Limb (tissue), 2 donors: Measurements from ENCODE around the gene PDE11A.
A peak's percentile ranks its signal among the peaks of the same experiment; 100 is the strongest.

Source experiments
- DNase-seq, 2 donors: peaks; one replicate each; pipeline ENCODE4 v3.0.0-alpha.2; 2016; ENCODE audit errors: extremely low spot score in 2 of 2

The PDE11A gene

DNA sequence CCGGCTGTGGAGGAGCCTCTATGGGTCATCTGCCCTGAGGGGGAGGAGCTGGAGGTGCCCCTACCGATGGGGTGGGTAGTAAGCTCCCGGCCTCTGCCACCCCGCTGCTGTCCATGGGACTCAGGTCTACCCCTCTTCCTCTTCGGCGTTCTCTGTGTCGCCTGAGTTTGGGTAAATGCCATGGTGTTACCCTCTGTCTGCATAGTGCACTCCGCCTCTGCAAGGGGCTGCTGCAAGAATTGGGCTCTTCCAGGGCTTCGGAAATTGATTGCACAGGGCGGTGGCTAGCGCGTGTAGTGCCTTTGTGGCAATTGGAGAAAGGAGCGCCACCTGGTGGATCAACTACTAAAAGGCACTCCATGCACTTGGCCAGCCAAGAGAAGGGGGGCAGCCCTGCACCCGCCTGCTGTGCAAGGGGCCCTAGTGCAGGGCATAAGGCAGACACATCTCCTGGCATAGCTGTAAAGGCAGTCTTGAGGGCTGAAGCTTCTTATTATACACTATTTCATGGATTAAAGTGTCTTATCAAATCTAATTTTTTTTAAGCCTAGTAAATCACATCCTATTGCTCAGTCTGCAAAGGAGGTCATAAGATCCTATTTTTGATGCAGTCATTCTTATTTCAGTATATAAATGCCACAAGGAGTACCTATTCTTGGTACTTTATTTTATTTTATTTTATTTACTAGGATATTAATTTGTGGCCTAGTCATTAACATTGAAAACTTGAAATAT lies 308.9 kb downstream of the PDE11A start:
- DNase-seq: peak; percentile 81 to 89

DNA sequence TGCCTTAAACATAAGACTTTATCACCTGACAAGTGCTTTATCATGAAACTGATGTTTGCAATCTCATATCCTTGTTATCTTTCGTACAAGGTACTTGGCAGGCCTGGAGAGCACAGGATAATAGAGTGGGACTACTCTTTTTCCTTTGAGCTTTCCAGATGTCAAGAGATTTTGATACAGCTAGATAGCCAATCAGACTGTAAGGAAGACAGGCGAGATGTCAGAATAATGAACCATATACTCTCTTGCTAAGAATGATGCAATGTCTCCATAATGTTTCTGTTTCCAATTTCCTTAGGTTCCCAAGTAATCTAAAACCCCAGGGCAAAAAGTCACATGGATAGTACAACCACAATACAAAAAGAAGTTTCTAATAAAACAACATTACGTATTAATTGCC lies 313.1 kb downstream of the PDE11A start:
- DNase-seq: no peak

DNA sequence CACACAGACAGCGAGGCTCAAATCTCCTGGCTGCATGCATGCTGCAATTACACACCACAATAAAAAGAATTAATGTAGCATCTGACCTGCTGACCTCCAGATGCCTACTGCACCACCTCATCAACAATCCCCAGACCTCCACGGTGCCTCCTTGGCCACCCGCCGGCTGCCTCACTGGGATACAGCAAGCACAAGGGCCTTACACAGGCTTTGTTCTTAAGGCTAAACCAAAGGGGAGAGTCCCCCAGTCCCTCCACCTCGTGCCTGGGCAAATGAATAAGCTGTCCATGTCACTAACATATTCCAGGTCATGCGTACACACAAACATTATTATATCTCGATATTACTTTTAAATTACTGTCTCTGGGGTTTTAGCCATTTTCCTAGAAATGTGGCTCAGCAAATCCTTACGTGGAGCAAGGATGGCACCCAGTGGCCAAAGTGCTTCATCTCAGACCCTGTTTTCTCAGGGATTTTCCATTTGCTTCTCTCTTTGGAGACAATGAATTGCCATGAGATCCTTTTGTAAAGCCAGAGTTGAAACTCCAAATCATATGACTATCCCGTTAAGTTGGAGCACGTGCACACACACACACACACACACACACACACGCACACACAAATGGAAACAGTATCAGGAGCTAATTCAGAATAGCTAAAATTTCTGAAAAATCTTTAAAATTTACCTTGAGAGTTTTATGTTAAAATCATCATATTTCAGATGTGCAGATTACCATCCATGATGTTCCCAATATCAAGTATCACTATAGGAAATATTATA lies 313.8 kb downstream of the PDE11A start:
- DNase-seq: peak; percentile 70 to 80

DNA sequence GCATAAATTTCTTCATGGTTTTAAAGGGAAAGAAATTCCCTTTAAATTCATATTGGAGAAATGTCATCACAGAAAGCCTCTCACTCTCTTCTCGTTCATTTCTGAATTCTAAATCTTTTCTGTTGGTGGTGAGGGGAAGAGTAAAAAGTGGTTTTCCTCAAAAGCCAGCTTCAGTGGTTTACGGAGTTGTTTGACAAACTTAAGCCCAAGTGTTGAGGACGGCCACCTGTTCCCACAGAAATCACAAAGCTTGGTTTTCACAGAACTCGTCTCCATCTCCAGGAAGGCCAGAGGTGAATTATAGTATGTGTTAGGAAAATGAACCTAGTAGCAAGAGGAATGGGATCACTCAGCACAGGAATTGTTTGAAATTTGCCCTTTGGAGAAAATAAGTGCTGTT lies 316.2 kb downstream of the PDE11A start:
- DNase-seq: no peak

DNA sequence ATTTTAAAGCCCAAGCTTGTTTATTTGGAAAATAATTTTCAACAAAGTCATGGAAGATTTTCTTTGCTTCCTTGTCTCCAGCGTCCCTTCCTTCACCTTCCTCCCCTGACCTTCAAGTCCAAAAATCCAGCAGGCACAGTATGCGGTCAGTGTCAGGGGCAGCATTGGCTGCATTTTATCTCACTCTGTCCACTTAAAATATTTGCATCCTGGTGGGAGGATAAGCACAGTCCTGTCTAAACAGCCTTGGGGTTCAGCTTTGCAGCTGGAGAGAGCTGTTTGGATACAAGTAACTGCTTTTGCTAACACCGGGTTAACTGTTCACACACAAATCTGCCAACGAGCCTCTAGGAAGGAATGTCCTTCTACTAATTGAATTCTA lies 318.1 kb downstream of the PDE11A start:
- DNase-seq: no peak

DNA sequence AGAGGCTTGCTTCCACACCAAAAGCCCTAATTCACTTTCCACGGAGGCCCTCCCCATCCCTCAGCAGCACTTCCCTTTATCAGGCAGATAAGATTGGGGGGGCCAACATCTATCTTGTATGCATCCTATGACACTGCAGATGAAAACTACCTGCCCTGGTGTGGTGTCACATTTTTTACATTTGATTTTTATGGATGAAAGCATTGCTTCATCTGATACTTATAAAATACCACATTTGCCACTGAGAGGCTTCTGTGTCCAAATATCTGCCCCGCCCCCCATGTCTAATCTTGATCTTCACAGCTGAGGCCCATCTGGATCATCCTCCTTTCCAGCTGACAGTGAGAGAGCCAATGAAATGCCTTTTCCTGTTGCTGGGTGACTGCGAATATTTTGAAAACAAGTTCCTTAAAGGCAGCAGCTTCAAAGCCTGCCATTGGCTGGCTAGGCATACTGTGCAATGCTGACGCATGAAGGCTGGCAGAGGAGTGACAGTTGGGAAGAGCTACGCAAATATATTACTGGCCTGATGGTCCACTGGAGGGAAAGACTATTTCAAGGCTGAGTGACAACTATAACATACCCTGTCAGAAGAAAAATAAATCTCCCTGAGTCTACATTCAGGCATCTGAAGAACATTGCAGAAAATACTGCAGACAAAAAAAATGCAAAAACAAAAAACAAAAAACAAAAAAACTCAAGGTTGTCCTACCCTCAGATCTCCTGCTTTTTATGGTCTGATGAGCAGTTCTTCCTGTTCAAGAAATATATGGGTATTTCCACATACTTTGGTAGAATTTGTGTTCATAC lies 318.7 kb downstream of the PDE11A start:
- peak; percentile 80 to 92 for DNase-seq

DNA sequence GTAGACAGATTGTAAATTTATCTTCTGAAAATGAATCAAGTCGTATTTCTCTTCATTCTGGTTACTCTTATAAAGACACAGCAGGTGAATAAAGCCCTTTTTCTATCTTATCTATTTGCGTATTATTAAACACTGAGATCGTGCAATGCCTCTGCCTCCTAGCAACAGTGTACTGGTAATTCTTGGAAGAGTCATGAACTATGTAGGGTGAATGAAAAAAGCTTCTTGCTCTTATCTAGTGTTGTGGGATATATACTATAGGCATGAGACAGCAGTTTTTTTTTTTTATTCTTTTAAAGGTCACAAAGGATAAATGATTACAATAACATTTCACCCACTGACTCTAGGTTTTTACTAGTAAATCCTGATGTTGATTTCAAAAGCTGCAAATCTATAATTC lies 324.2 kb downstream of the PDE11A start:
- DNase-seq: no peak

DNA sequence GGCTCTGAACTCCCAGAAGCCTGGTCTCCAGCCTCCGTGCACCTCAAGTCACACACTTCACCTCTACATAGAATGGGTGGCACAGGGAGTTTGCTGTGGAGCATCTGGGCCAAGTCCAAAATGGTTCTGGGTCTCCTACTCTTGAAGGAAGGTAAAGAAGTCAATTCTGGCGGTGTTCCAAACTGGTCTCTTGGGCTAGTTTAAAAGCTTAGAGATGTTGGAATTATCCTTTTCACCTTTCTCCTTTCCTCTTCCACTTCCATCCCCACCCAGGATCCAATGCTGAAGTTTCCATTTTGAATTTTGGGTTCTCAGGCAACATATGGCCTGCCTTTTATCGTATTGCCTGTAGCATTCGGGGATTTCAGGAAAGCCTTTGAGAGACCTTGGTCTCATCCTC lies 325.2 kb downstream of the PDE11A start:
- DNase-seq: no peak

DNA sequence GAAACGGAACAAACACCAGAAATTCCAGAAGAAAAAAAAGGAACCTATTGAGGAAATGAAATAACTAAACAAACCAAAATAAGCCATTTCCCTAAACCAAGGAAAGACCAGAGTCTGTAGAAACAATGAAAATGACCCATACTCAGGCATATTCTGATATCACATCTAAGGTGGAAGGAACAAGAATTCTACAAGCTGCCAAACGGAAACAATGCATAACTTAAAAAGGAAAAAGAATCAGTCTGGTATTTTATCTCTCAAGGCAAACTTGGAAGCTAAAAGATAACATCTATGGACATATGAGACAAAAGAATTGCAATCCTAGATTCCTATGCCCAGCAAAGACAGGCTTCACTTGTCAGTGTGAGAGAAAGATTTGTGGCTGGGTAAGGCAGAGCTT lies 326.2 kb downstream of the PDE11A start:
- no peak for DNase-seq

DNA sequence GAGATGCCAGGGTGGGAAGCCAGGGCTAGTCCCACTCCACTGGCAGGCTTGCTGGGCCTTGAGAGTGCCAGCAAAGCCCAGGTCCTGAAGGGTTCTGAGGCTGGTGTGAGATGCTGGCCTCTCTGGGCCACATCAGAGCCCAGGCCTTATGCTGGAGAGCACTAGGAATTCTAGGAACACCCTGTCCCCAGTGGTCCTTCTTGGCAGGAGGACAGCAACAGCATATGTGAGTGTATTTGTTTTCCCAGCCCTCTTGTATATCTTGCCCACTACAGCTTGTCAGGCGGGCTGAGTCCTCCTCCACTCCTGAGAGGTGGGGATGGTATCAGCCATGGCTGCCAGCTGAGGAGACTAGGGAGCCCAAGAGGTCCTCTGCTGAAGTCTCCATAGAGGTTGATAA lies 327.0 kb downstream of the PDE11A start:
- DNase-seq: no peak

DNA sequence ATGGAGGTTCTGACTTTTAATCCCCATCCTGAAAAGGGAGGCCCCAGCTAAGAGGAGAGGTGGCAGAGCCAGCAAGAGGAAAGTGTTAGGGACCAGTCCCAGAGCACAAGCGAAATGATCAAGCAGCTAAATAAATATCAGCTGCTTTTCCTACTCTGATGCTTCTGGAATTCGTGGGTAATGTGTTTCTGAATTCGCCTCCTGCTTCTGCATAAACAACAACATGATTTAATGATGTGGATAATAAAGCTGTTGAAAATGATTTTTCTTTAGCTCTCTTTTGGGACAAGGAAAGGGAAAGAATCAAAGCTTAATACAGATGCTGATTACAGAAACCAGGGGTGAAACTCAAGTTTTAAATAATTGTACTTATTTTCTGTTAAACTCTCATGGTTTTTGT lies 329.7 kb downstream of the PDE11A start:
- no peak for DNase-seq

DNA sequence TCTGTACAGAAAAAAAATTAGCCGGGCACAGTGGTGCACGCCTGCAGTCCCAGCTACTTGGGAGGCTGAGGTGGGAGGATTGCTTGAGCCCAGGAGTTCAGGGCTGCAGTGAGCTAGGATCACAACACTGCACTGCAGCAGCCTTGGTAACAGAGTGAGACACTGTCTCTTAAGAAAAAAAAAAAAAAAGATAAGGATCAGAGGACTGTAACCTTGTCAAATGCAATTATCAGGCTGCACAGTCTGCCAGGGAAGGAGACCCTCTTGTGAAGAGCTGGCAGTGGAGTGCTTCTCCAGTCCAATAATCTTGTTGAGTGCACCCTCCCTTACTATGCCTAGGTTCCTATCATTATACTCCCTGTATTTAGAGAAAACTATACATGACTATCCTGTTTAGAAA lies 330.7 kb downstream of the PDE11A start:
- no peak for DNase-seq

DNA sequence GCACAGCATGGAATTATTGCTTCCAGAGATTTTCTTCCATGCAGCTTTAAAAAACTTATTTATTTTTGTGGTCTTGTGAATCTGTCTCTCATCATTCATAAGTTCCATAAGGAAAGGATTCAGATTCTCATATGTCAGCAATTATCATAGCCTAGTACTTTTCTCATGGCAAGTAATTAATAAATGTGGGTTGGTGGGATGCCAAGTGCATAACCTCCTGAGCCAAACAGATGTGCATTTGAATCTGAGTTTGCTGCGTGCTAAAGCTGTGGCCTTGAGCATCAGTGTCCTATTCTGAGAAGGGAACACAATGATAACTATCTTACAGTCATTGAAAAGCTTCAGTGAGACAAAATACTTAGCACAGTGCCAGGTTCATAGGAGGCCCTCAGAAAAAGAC lies 331.9 kb downstream of the PDE11A start:
- peak in 1 of 2 donors; percentile 58 for DNase-seq

DNA sequence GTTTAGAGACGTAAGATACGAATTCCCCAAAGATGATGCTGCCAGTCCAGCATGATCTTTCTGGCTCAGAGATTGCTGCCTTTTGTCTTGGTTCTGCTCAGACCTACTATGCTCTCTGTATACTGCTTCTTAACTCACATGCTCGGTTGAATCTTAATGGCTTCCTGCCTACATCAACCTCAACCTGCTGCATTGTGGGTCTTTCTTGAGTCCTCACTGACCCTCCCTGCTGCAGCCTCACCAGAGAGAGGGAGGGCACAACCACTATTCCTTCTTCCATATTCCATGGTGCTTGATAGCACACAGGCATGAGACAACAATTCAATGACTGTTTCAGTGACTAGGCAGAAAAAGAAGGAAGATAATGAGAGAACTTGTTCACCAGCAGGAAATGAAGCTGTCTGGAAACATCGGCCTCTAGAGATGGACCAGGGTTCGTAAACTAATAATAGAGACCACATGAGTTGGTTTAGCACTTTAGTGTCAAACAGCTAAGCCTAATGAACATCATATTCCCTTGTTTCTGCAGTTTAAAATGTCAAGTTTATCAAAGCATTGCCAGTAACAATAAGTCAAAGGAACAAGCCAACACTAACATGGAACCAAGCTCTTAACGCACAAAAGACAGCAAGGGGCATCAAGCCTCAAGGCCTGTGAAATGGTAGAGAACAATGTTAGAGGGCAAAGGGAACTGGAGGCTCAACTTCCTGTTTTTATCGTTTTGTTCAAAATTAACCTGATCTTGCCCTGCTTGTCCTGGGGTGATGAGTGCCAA lies 333.9 kb downstream of the PDE11A start:
- no peak for DNase-seq

DNA sequence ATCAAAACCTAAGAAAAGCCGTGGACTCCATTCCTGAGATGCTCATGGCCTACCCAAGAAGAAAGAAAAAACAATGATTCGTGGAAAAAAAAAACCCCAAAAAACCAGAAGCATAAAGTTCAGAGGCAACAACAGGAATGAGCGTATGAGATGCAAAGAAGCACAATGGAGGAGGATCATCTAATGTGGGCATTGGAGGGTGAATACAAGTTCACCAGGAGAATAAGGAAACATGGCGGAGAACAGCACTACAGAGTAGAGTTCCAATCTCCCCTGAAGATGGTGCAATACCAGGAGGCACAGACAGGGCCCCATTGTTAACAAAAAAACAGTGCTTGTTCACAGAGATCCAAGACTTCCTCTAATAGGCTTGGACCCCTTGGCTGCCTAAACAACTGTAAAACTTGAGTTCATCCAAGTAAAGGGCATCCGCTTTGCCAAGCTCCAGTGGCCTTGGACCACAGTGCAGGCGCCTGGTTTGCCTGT lies 337.2 kb downstream of the PDE11A start:
- DNase-seq: no peak

DNA sequence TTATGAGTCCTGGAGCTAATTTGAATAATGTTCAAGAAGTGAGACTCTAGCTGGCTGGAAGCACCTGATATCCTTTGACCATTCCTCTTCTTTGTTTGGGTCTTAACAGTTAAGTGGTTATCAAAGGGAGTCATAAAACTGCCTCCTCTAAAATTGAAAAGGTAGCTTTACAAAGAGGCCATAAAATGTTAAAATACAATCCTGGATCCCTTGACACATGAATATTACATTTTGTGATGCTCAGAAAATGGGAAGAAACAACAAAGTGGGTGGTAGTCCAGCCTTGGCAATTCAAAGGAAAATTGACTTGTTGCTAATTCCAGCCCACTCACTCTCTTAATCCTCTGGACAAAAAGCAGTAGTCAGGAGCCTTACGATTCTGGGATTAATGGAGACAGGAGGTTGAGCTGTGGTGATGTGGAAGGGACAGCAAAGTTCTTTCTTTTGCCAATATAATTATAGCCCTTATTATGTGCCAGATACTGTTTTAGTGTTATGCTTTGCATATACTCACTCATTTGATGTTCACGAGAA lies 339.2 kb downstream of the PDE11A start:
- DNase-seq: no peak

DNA sequence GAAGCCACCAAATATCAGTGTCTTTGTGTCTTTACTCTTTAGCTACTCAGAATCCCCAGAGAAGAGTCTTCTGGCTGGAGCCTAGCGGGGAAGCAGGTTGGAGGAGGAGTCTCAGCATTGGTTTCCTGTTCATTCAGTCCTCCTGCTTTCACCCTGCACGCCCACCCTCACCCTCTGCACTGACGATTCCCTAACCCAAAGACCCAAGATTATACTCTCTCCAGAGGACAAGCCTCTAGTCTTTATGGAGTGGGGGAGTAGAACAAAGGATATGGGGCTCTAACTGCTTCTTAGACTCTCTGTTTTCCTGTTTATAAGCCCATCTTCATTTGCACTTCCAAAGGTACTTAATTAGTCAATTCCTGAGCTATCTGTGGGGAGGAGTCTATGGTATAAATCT lies 341.2 kb downstream of the PDE11A start:
- no peak for DNase-seq

DNA sequence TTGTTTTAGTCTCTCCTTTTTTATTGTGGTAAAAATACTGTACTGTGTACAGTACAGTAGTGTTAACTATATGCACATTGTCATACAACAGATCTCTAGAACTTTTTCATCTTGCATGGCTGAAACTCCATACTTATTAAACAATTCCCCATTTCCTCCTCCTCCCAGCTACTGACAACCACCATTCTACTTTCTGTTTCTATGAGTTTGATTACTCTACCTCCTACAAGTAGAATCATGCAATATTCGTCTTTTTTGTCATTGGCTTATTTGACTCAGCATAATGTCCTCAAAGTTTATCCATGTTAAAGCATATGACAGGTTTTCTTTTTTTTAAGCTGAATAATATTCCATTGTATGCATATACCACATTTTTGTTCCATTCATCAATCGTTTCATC lies 341.8 kb downstream of the PDE11A start:
- no peak for DNase-seq

DNA sequence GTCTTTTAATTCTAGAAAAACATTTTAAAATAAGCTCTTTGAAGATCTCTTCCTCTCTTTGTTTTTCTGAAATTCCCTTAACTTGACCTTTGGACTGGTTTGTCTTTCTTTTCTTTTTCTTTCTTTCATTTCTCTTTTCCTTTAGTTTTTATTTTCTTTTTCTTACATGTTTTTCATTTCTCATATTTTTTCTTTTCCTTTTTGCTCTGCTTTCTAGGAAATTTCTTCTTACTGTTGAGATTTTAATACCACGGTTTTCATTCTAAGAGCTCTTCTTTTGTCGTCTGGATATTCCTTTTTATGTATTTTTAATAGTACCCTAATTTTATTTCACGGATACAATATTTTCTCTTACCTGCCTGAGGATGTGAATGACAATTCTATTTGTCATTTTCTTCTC lies 342.2 kb downstream of the PDE11A start:
- DNase-seq: no peak

DNA sequence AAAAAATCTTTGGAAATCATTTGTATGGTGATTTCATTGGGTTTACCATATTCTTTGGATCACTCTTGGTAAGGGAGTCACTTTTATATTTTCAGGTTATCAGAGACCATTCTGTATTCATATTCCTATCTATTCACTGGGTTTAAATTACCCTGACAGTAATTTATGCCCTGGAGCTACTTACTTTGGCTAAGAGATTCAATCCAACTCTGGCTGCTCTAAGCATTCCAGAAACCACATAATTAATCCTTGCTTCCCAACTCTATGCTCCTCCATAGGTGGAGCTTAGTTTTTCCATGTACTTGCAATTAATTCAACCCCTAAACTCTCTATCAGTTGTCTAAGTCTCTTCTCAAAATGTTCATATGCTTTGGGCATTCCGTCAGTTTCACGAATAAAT lies 343.7 kb downstream of the PDE11A start:
- DNase-seq: no peak

DNA sequence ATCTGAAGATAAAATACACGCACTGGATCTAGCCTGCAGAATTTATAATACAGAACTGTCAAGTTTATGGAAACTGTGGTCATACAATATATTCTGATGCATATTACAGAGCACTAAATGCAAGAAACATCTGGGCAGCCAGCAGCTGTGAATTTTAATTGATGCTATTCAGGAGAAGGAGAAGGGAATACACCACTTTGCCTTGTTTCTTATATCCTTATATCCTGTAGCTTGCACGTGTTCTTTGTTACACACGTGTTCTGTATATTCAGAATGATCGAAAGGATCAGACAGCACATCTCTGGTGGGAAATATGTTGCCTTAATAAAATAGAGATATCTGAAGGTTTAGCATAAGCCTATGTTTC lies 344.2 kb downstream of the PDE11A start:
- peak in 1 of 2 donors; percentile 28 for DNase-seq
